H1 (cell line): ENCODE data around the gene GLG1. TPM values are rescaled to one million over a fixed set of nuclear protein-coding genes. Genes with fewer than 3 reads are reported as not detected.

Experiments used
- CTCF ChIA-PET: fragments of 300-600 bp; sonication (Branson Sonifier 250); formaldehyde crosslinking; loops from one replicate; lab custom pipeline; 2021; ENCODE audit not compliant: partially characterized antibody; lab: Charles Lee
- POLR2A ChIA-PET: fragments of 300-600 bp; sonication (Branson Sonifier 250); formaldehyde crosslinking; loops from one replicate; lab custom pipeline; 2021; ENCODE audit warnings: inconsistent platforms; ENCODE audit not compliant: partially characterized antibody; lab: Charles Lee
- DNase-seq, 2 experiments: peaks; one replicate each; pipeline versions ENCODE4 v3.0.0 to v3.0.0-alpha.2; 2010 to 2022; ENCODE audit warnings: low spot score in 2 of 2, low read depth in 1 of 2, mixed read lengths in 1 of 2
- FAIRE-seq: peaks from 2 replicates; lab custom pipeline; 2011; peaks lifted over from hg19 to GRCh38; lab: Jason Lieb, UNC
- H2AFZ ChIP-seq: 2 replicates; pipeline ENCODE4 v1.8.1; 2012; ENCODE audit warnings: low read length, inconsistent platforms
- H2AK5ac ChIP-seq: 2 replicates; pipeline ENCODE4 v1.6.1; 2013; ENCODE audit warnings: low read depth, low read length
- H2BK120ac ChIP-seq: replicated peaks from 2 replicates; pipeline ENCODE3; 2013; ENCODE audit warnings: low read depth, low read length, inconsistent platforms
- H2BK12ac ChIP-seq: 2 replicates; pipeline ENCODE4 v1.6.1; 2013; ENCODE audit warnings: low read depth, low read length
- H2BK15ac ChIP-seq: 2 replicates; pipeline ENCODE4 v1.6.1; 2013; ENCODE audit warnings: low read length
- H2BK20ac ChIP-seq: 2 replicates; pipeline ENCODE4 v1.6.1; 2013; ENCODE audit warnings: low read length
- H2BK5ac ChIP-seq: 2 replicates; pipeline ENCODE4 v1.6.1; 2013; ENCODE audit warnings: low read depth, low read length
- H3K14ac ChIP-seq: 2 replicates; pipeline ENCODE4 v1.6.1; 2013; ENCODE audit warnings: inconsistent platforms; ENCODE audit not compliant: insufficient read length
- H3K18ac ChIP-seq: 2 replicates; pipeline ENCODE4 v1.6.1; 2013; ENCODE audit warnings: low read length; ENCODE audit errors: extremely low read depth
- H3K23ac ChIP-seq: 2 replicates; pipeline ENCODE4 v1.6.1; 2013; ENCODE audit warnings: inconsistent platforms; ENCODE audit not compliant: insufficient read length
- H3K23me2 ChIP-seq: 2 replicates; pipeline ENCODE4 v1.6.1; 2013; ENCODE audit warnings: low read depth, low read length
- H3K27ac ChIP-seq: 2 replicates; pipeline ENCODE4 v1.6.1; 2011; ENCODE audit warnings: low read depth, low read length, inconsistent platforms
- H3K27me3 ChIP-seq, 4 experiments: replicated peaks in 1 of 4; 1 replicate in 1 of 4; 2 replicates in 3 of 4; pipeline versions ENCODE4 v1.6.1 to v1.8.1; 2011 to 2013; ENCODE audit warnings: low read length in 3 of 4, mild to moderate bottlenecking in 3 of 4, inconsistent platforms in 2 of 4, mixed read lengths in 2 of 4, moderate library complexity in 1 of 4; ENCODE audit not compliant: control insufficient read depth in 3 of 4, insufficient read depth in 3 of 4; ENCODE audit errors: extremely low read depth in 1 of 4
- H3K36me3 ChIP-seq, 4 experiments: 2 replicates each; pipeline versions ENCODE4 v1.6.1 to v1.8.1; 2011 to 2013; ENCODE audit warnings: mild to moderate bottlenecking in 4 of 4, low read length in 3 of 4, moderate library complexity in 2 of 4, control low read depth in 1 of 4, inconsistent platforms in 1 of 4; ENCODE audit not compliant: insufficient read depth in 4 of 4, control insufficient read depth in 2 of 4
- H3K4ac ChIP-seq: replicated peaks from 2 replicates; pipeline ENCODE3; 2013; ENCODE audit warnings: low read length, low read depth, mixed read lengths, inconsistent platforms; ENCODE audit not compliant: insufficient read length
- H3K4me1 ChIP-seq, 4 experiments: replicated peaks in 1 of 4; 1 replicate in 1 of 4; 2 replicates in 3 of 4; pipeline versions ENCODE4 v1.6.1 to v1.8.1; 2011 to 2013; ENCODE audit warnings: low read length in 3 of 4, inconsistent platforms in 2 of 4, mixed read lengths in 1 of 4; ENCODE audit not compliant: insufficient read depth in 4 of 4, control insufficient read depth in 3 of 4
- H3K4me2 ChIP-seq, 2 experiments: 2 replicates each; pipeline versions ENCODE4 v1.6.1 to v1.8.1; 2011 to 2013; ENCODE audit warnings: low read depth in 2 of 2, low read length in 2 of 2, control low read depth in 1 of 2, inconsistent platforms in 1 of 2, mild to moderate bottlenecking in 1 of 2; ENCODE audit not compliant: insufficient read depth in 1 of 2
- H3K4me3 ChIP-seq, 4 experiments: fragments of 200-600, 300-600 bp in 1 of 4; sonication (generic), shearing (Covaris generic), sonication (Bioruptor Twin) in 1 of 4; 2 replicates each; pipeline versions ENCODE4 v1.5.1 to v1.8.1; 2011 to 2016; ENCODE audit warnings: low read length in 4 of 4, low read depth in 3 of 4, control low read depth in 2 of 4, inconsistent platforms in 2 of 4, mild to moderate bottlenecking in 2 of 4, mixed read lengths in 1 of 4, moderate library complexity in 1 of 4; ENCODE audit not compliant: insufficient read depth in 2 of 4; ENCODE audit errors: extremely low read depth in 1 of 4
- H3K56ac ChIP-seq: replicated peaks from 2 replicates; pipeline ENCODE3; 2013; ENCODE audit warnings: low read depth, mild to moderate bottlenecking, mixed read lengths, low read length, inconsistent platforms; ENCODE audit not compliant: insufficient read length
- H3K79me1 ChIP-seq: 2 replicates; pipeline ENCODE4 v1.6.1; 2013; ENCODE audit warnings: low read depth, low read length, control low read depth
- H3K79me2 ChIP-seq, 2 experiments: 2 replicates each; pipeline versions ENCODE4 v1.6.1 to v1.8.1; 2012 to 2013; ENCODE audit warnings: low read length in 2 of 2, mild to moderate bottlenecking in 2 of 2, inconsistent platforms in 1 of 2; ENCODE audit not compliant: insufficient read depth in 2 of 2, control insufficient read depth in 1 of 2
- H3K9ac ChIP-seq, 4 experiments: replicated peaks in 1 of 4; 1 replicate in 1 of 4; 2 replicates in 3 of 4; pipeline versions ENCODE4 v1.6.1 to v1.8.1; 2011 to 2013; ENCODE audit warnings: low read depth in 3 of 4, low read length in 3 of 4, control low read depth in 2 of 4, mild to moderate bottlenecking in 2 of 4, moderate library complexity in 2 of 4, inconsistent platforms in 1 of 4; ENCODE audit errors: extremely low read depth in 1 of 4
- H3K9me3 ChIP-seq, 2 experiments: 2 replicates each; pipeline versions ENCODE4 v1.6.1 to v1.8.1; 2012 to 2013; ENCODE audit warnings: mild to moderate bottlenecking in 2 of 2, moderate library complexity in 2 of 2, control low read depth in 1 of 2, inconsistent platforms in 1 of 2, low read depth in 1 of 2, low read length in 1 of 2, mixed read lengths in 1 of 2; ENCODE audit not compliant: insufficient read depth in 2 of 2
- H4K20me1 ChIP-seq, 2 experiments: replicated peaks in 1 of 2; 2 replicates each; pipeline versions ENCODE3 to v1.8.1; 2011 to 2013; ENCODE audit warnings: inconsistent platforms in 2 of 2, low read length in 2 of 2, mild to moderate bottlenecking in 1 of 2; ENCODE audit not compliant: insufficient read depth in 2 of 2, control insufficient read depth in 1 of 2
- H4K5ac ChIP-seq: 2 replicates; pipeline ENCODE4 v1.6.1; 2013; ENCODE audit warnings: low read length, low read depth, mixed read lengths, inconsistent platforms; ENCODE audit not compliant: insufficient read length
- H4K8ac ChIP-seq: 2 replicates; pipeline ENCODE4 v1.8.0; 2013; ENCODE audit warnings: mild to moderate bottlenecking, moderate library complexity, low read length, inconsistent platforms; ENCODE audit not compliant: insufficient read depth; ENCODE audit errors: extremely low read depth
- H4K91ac ChIP-seq: replicated peaks from 2 replicates; pipeline ENCODE3; 2013; ENCODE audit warnings: low read length, mixed read lengths, inconsistent platforms; ENCODE audit not compliant: insufficient read length
- BACH1 ChIP-seq: IDR thresholded peaks from 2 replicates; pipeline ENCODE4 v1.6.1; 2012; ENCODE audit warnings: low read length, improper control_type of control experiment
- EZH2 ChIP-seq: fragments of 200-600 bp; sonication (generic); IDR thresholded peaks from 2 replicates; pipeline ENCODE4 v1.7.1; 2012; ENCODE audit warnings: low read depth, mild to moderate bottlenecking, moderate library complexity, low read length, inconsistent platforms; ENCODE audit not compliant: severe bottlenecking
- HDAC2 ChIP-seq, 2 experiments: fragments of 300-600 bp in 1 of 2; sonication (generic) in 1 of 2; IDR thresholded peaks; 2 replicates each; pipeline ENCODE4 v1.6.1; 2011 to 2012; ENCODE audit warnings: low read depth in 2 of 2, low read length in 2 of 2, mild to moderate bottlenecking in 2 of 2, moderate library complexity in 2 of 2, borderline replicate concordance in 1 of 2, inconsistent platforms in 1 of 2
- JUND ChIP-seq: IDR thresholded peaks from 2 replicates; pipeline ENCODE4 v1.6.1; 2011; ENCODE audit warnings: mild to moderate bottlenecking, improper control_type of control experiment, low read length
- KDM5A ChIP-seq: fragments of 200-600 bp; IDR thresholded peaks from 2 replicates; pipeline ENCODE4 v1.7.1; 2012; ENCODE audit warnings: mild to moderate bottlenecking, low read length, inconsistent platforms, mixed read lengths
- POLR2A ChIP-seq, 2 experiments: IDR thresholded peaks; 1 replicate in 1 of 2; 2 replicates in 1 of 2; pipeline ENCODE4 v1.6.1; 2011; ENCODE audit warnings: low read depth in 2 of 2, low read length in 2 of 2, mild to moderate bottlenecking in 2 of 2; ENCODE audit errors: control extremely low read depth in 1 of 2
- RNF2 ChIP-seq: fragments of 200-900, 300-1000 bp; sonication (generic); IDR thresholded peaks from 2 replicates; pipeline ENCODE4 v1.7.1; 2016; ENCODE audit warnings: borderline replicate concordance, low read depth, mild to moderate bottlenecking, antibody characterized with exemption, low read length; ENCODE audit not compliant: poor library complexity, severe bottlenecking; ENCODE audit errors: missing control alignments
- SIX5 ChIP-seq: IDR thresholded peaks from 2 replicates; pipeline ENCODE4 v1.6.1; 2011; ENCODE audit warnings: mild to moderate bottlenecking, low read depth, low read length
- TAF7 ChIP-seq: optimal IDR thresholded peaks from 2 replicates; pipeline ENCODE3; 2011; ENCODE audit warnings: low read depth, mild to moderate bottlenecking, inconsistent platforms, low read length, moderate library complexity, borderline replicate concordance
- WGBS, 2 experiments: shearing (Covaris generic) in 1 of 2; methylation state at CpG; one replicate each; pipeline versions ENCODE4 v1.1.6 to v1.1.7; 2013 to 2015; ENCODE audit warnings: low lambda C conversion rate in 2 of 2, mixed read lengths in 2 of 2, inconsistent platforms in 1 of 2, low coverage in 1 of 2, missing lambda C conversion rate in 1 of 2; ENCODE audit not compliant: insufficient replicate concordance in 2 of 2, insufficient coverage in 1 of 2, insufficient read length in 1 of 2; ENCODE audit errors: extremely low coverage in 1 of 2, missing lambda C conversion rate in 1 of 2; 5-methylcytosine and 5-hydroxymethylcytosine counted together
- polyA plus RNA-seq, 7 experiments: library from polyadenylated mRNA; depleted of rRNA in 3 of 7; stranded (reverse) in 5 of 7; unstranded in 2 of 7; fragments of >200 nt in 5 of 7; fragments of 200-250 nt in 2 of 7; gene quantifications; 1 replicate in 5 of 7; 2 replicates in 1 of 7; 4 replicates in 1 of 7; pipeline versions ENCODE4 v1.2.1 to v1.2.3, GENCODE V29; 2011 to 2013; ENCODE audit warnings: missing spikeins in 2 of 7, mixed read lengths in 2 of 7
- total RNA-seq: library from RNA; stranded (reverse); fragmentation: NEBNext Ultra II Directional; extraction: Animal tissue kit (Norgen Biotek cat#: 25700); gene quantifications from 2 replicates; pipeline ENCODE4 v1.2.1, GENCODE V29; 2021
- TF ChIP-seq, protein P1 (sequence below): IDR thresholded peaks from 2 replicates; pipeline ENCODE4 v1.6.1; 2012; ENCODE audit warnings: low read length, inconsistent platforms
- TF ChIP-seq, protein P2 (sequence below): IDR thresholded peaks from 2 replicates; pipeline ENCODE4 v1.6.1; 2012; ENCODE audit warnings: inconsistent platforms

The GLG1 gene
- total and polyA plus RNA-seq, 2 of the 8 experiments (the other 6 are each of a cell fraction or from before 2014, with no cell fraction given) = 53.4 to 139 TPM

DNA sequence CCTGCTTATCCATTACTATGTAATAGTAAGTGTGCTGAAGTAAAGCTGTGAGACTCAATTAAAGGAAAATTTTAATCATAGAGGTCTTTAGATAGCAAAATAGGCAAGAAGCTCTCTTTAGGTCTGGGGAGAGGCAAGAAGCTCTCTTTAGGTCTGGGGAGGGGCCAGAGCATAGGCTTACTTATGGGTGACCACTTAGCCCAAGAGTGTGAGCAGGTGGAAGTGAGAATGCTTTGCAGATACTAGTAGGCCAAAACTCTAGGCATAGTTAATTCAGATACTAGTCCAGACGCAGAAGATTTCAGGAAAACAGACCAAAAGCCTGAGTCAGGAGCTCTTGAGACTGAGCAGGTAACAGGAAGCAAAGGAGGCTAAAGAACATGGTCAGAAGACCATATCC lies 49.6 kb downstream of the GLG1 start:
- Histone ChIP-seq H3K9me3 (no peaks in the 10 kb centered on the region), H2BK120ac (no peak overlapping the region), H3K27me3 (no peaks in the 10 kb centered on the region), H3K23me2 (no peaks in the 10 kb centered on the region; the same call in 1 of the 2 replicates), H2AFZ (no peak overlapping the region), H2BK12ac (no peak overlapping the region), H2BK5ac (no peak overlapping the region), H4K8ac (no peak overlapping the region), H3K79me2 (peaks cover 0 to 57% of the 10 kb centered on the region in 2 experiments; a peak in 2 of 4 replicates), H3K18ac (no peak overlapping the region), H3K4me1 (0 out of 7 replicates have a peak, but pooled peaks cover 0 to 3% (median 0%) of the 10 kb centered on the region in 4 experiments), H3K14ac (no peak overlapping the region), H2BK20ac (no peak overlapping the region), H3K4me3 (no peak overlapping the region), H3K36me3 (no peaks in the 10 kb centered on the region), H3K56ac (no peak overlapping the region), H3K27ac (no peak overlapping the region), H4K91ac (no peak overlapping the region), H3K9ac (no peak overlapping the region), H3K4ac (no peak overlapping the region), H4K20me1 (peaks cover 0 to 9% of the 10 kb centered on the region in 2 experiments), H4K5ac (no peak overlapping the region), H3K4me2 (no peak overlapping the region), H3K79me1 (peaks cover 2% of the 10 kb centered on the region; the same call in 1 of the 2 replicates), H2BK15ac (no peak overlapping the region), H2AK5ac (no peak overlapping the region), H3K23ac (no peak overlapping the region)
- 84% methylated on average over 1 of the region's 1 CpG; no CpG with 5 or more reads in 1 of the 2 experiments for WGBS, 2 experiments
- ChIA-PET POLR2A (interaction anchor here (1.3 kb wide), 1 partner anchor 102 kb away, joined by 3 read pairs; no protein-coding TSS in a partner anchor), CTCF (interaction anchor here (1.0 to 1.6 kb wide), 3 partner anchors 11 to 29 kb away, joined by 3 to 5 read pairs (median 3); no protein-coding TSS in a partner anchor)
- FAIRE-seq (no peak), DNase-seq (no peak)
- no peak for TF ChIP-seq TAF7
- no peak for TF ChIP-seq HDAC2 (IDR thresholded peaks at IDR 0.05; ENCODE audit: borderline replicate concordance in 1 of 2, low read depth in 2 of 2, low read length in 2 of 2)
- no peak for TF ChIP-seq POLR2A (IDR thresholded peaks at IDR 0.05; ENCODE audit: control extremely low read depth in 1 of 2, low read depth in 2 of 2, low read length in 2 of 2)
- TF ChIP-seq, protein P1, sequence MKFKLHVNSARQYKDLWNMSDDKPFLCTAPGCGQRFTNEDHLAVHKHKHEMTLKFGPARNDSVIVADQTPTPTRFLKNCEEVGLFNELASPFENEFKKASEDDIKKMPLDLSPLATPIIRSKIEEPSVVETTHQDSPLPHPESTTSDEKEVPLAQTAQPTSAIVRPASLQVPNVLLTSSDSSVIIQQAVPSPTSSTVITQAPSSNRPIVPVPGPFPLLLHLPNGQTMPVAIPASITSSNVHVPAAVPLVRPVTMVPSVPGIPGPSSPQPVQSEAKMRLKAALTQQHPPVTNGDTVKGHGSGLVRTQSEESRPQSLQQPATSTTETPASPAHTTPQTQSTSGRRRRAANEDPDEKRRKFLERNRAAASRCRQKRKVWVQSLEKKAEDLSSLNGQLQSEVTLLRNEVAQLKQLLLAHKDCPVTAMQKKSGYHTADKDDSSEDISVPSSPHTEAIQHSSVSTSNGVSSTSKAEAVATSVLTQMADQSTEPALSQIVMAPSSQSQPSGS = no peak
- TF ChIP-seq BACH1 = no peak
- TF ChIP-seq EZH2 = no peak
- TF ChIP-seq JUND = no peak
- TF ChIP-seq SIX5 = no peak
- TF ChIP-seq, protein P2, sequence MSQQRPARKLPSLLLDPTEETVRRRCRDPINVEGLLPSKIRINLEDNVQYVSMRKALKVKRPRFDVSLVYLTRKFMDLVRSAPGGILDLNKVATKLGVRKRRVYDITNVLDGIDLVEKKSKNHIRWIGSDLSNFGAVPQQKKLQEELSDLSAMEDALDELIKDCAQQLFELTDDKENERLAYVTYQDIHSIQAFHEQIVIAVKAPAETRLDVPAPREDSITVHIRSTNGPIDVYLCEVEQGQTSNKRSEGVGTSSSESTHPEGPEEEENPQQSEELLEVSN = no peak
- TF ChIP-seq KDM5A = no peak
- TF ChIP-seq RNF2 = no peak
